H9 (cell line): ENCODE data around the gene PDGFRB. TPM values are rescaled to one million over a fixed set of nuclear protein-coding genes. Genes with fewer than 3 reads are reported as not detected.

Experiments used
- DNase-seq: peaks from one replicate; pipeline ENCODE4 v3.0.0-alpha.2; 2017
- H2AFZ ChIP-seq: one replicate; pipeline ENCODE4 v1.6.1; 2013; ENCODE audit warnings: mild to moderate bottlenecking, low read length, control low read depth, moderate library complexity
- H2AK5ac ChIP-seq: 2 replicates; pipeline ENCODE4 v1.6.1; 2013; ENCODE audit warnings: low read length, control low read depth, mixed read lengths; ENCODE audit not compliant: insufficient read length
- H2BK120ac ChIP-seq: one replicate; pipeline ENCODE4 v1.6.1; 2013; ENCODE audit warnings: low read depth, mild to moderate bottlenecking, low read length, control low read depth, inconsistent platforms; ENCODE audit not compliant: poor library complexity, severe bottlenecking
- H2BK12ac ChIP-seq: 2 replicates; pipeline ENCODE4 v1.6.1; 2013; ENCODE audit warnings: low read length, control low read depth, mixed read lengths, low read depth; ENCODE audit not compliant: insufficient read length
- H2BK15ac ChIP-seq: 2 replicates; pipeline ENCODE4 v1.6.1; 2013; ENCODE audit warnings: low read depth, low read length, control low read depth
- H2BK20ac ChIP-seq: one replicate; pipeline ENCODE4 v1.6.1; 2013; ENCODE audit warnings: low read depth, mild to moderate bottlenecking, low read length, control low read depth, inconsistent platforms; ENCODE audit not compliant: poor library complexity, severe bottlenecking
- H2BK5ac ChIP-seq: 2 replicates; pipeline ENCODE4 v1.6.1; 2013; ENCODE audit warnings: low read length, control low read depth, mixed read lengths; ENCODE audit not compliant: insufficient read length
- H3K14ac ChIP-seq: 2 replicates; pipeline ENCODE4 v1.6.1; 2013; ENCODE audit warnings: low read length, control low read depth; ENCODE audit not compliant: insufficient read depth
- H3K18ac ChIP-seq: 2 replicates; pipeline ENCODE4 v1.6.1; 2013; ENCODE audit warnings: low read depth, mild to moderate bottlenecking, mixed read lengths, low read length, control low read depth; ENCODE audit not compliant: insufficient read length
- H3K23ac ChIP-seq: 2 replicates; pipeline ENCODE4 v1.6.1; 2013; ENCODE audit warnings: low read length, control low read depth, mixed read lengths, low read depth; ENCODE audit not compliant: insufficient read length
- H3K23me2 ChIP-seq: 2 replicates; pipeline ENCODE4 v1.6.1; 2013; ENCODE audit warnings: low read depth, mild to moderate bottlenecking, mixed read lengths, low read length, control low read depth; ENCODE audit not compliant: insufficient read length, poor library complexity, severe bottlenecking
- H3K27ac ChIP-seq: 2 replicates; pipeline ENCODE4 v1.5.1; 2013; ENCODE audit warnings: low read length, control low read depth, mixed read lengths, low read depth; ENCODE audit not compliant: insufficient read length
- H3K27me3 ChIP-seq: 2 replicates; pipeline ENCODE4 v1.6.1; 2013; ENCODE audit warnings: low read length, control low read depth, inconsistent platforms; ENCODE audit not compliant: insufficient read depth
- H3K4ac ChIP-seq: 2 replicates; pipeline ENCODE4 v1.6.1; 2013; ENCODE audit warnings: low read depth, mild to moderate bottlenecking, control low read depth, inconsistent platforms, low read length, moderate library complexity
- H3K4me1 ChIP-seq: 2 replicates; pipeline ENCODE4 v1.6.1; 2013; ENCODE audit warnings: low read length, control low read depth, inconsistent platforms; ENCODE audit not compliant: insufficient read depth
- H3K4me2 ChIP-seq: 2 replicates; pipeline ENCODE4 v1.6.1; 2013; ENCODE audit warnings: low read length, control low read depth, mixed read lengths; ENCODE audit not compliant: insufficient read length, insufficient read depth
- H3K56ac ChIP-seq: 2 replicates; pipeline ENCODE4 v1.6.1; 2013; ENCODE audit warnings: low read depth, mild to moderate bottlenecking, mixed read lengths, low read length, control low read depth; ENCODE audit not compliant: insufficient read length
- H3K79me1 ChIP-seq: 2 replicates; pipeline ENCODE4 v1.6.1; 2013; ENCODE audit warnings: low read depth, mild to moderate bottlenecking, moderate library complexity, low read length, control low read depth, inconsistent platforms; ENCODE audit not compliant: insufficient read depth, poor library complexity, severe bottlenecking
- H3K79me2 ChIP-seq: 2 replicates; pipeline ENCODE4 v1.6.1; 2013; ENCODE audit warnings: low read length, control low read depth, inconsistent platforms; ENCODE audit not compliant: insufficient read depth
- H3K9ac ChIP-seq: 2 replicates; pipeline ENCODE4 v1.6.1; 2013; ENCODE audit warnings: low read length, control low read depth, mixed read lengths; ENCODE audit not compliant: insufficient read length; ENCODE audit errors: extremely low read depth
- H3K9me3 ChIP-seq: one replicate; pipeline ENCODE4 v1.6.1; 2013; ENCODE audit warnings: low read depth, low read length, inconsistent platforms; ENCODE audit not compliant: control insufficient read depth
- H3T11ph ChIP-seq: one replicate; pipeline ENCODE4 v1.6.1; 2013; ENCODE audit warnings: mild to moderate bottlenecking, low read length, control low read depth, inconsistent platforms
- H4K20me1 ChIP-seq: one replicate; pipeline ENCODE4 v1.6.1; 2013; ENCODE audit not compliant: control insufficient read depth, insufficient read length, insufficient read depth
- H4K5ac ChIP-seq: 2 replicates; pipeline ENCODE4 v1.6.1; 2013; ENCODE audit warnings: low read depth, mild to moderate bottlenecking, mixed read lengths, low read length, control low read depth; ENCODE audit not compliant: insufficient read length
- H4K8ac ChIP-seq: replicated peaks from 2 replicates; pipeline ENCODE4 v1.6.1; 2013; ENCODE audit warnings: low read length, control low read depth, mixed read lengths, low read depth; ENCODE audit not compliant: insufficient read length
- H4K91ac ChIP-seq: 2 replicates; pipeline ENCODE4 v1.6.1; 2013; ENCODE audit warnings: low read depth, mild to moderate bottlenecking, moderate library complexity, mixed read lengths, low read length, control low read depth; ENCODE audit not compliant: insufficient read length
- H3K27ac Mint-ChIP-seq, 3 experiments: 2 replicates in 2 of 3; 3 replicates in 1 of 3; pipeline ENCODE4 v1.8.0; 2020 to 2021; ENCODE audit warnings: mixed read lengths in 3 of 3, mild to moderate bottlenecking in 1 of 3, moderate library complexity in 1 of 3
- H3K27me3 Mint-ChIP-seq: 2 replicates; pipeline ENCODE4 v1.8.0; 2021; ENCODE audit warnings: low read depth, mild to moderate bottlenecking, moderate library complexity, mixed read lengths
- H3K36me3 Mint-ChIP-seq, 3 experiments: 2 replicates in 2 of 3; 3 replicates in 1 of 3; pipeline ENCODE4 v1.8.0; 2020 to 2021; ENCODE audit warnings: low read depth in 3 of 3, mixed read lengths in 3 of 3; ENCODE audit not compliant: insufficient read depth in 1 of 3
- H3K4me1 Mint-ChIP-seq, 2 experiments: 2 replicates each; pipeline ENCODE4 v1.8.0; 2020; ENCODE audit warnings: mixed read lengths in 2 of 2
- H3K4me3 Mint-ChIP-seq, 2 experiments: 2 replicates in 1 of 2; 3 replicates in 1 of 2; pipeline ENCODE4 v1.8.0; 2020 to 2021; ENCODE audit warnings: mild to moderate bottlenecking in 2 of 2, mixed read lengths in 2 of 2, moderate library complexity in 1 of 2
- H3K9me3 Mint-ChIP-seq, 2 experiments: 2 replicates in 1 of 2; 3 replicates in 1 of 2; pipeline ENCODE4 v1.8.0; 2020; ENCODE audit warnings: mild to moderate bottlenecking in 2 of 2, mixed read lengths in 2 of 2, moderate library complexity in 1 of 2
- CTCF ChIP-seq: fragments of 200-600 bp; sonication (generic); conservative IDR thresholded peaks from 3 replicates; pipeline ENCODE4 v1.8.0; 2021; ENCODE audit warnings: antibody characterized with exemption, mild to moderate bottlenecking
- WGBS: extraction: QIAGEN DNeasy Blood & Tissue Kit; methylation state at CpG from one replicate; pipeline ENCODE4 v1.1.7; 2013; ENCODE audit warnings: missing lambda C conversion rate, low lambda C conversion rate, mixed read lengths; ENCODE audit not compliant: insufficient read length; ENCODE audit errors: extremely low coverage; 5-methylcytosine and 5-hydroxymethylcytosine counted together
- total RNA-seq: library from RNA; stranded (reverse); gene quantifications from 2 replicates; pipeline ENCODE4 v1.2.1, GENCODE V29; 2021

The PDGFRB gene
- total RNA-seq, 1 experiment from 2014 or later, result 2.2 TPM

DNA sequence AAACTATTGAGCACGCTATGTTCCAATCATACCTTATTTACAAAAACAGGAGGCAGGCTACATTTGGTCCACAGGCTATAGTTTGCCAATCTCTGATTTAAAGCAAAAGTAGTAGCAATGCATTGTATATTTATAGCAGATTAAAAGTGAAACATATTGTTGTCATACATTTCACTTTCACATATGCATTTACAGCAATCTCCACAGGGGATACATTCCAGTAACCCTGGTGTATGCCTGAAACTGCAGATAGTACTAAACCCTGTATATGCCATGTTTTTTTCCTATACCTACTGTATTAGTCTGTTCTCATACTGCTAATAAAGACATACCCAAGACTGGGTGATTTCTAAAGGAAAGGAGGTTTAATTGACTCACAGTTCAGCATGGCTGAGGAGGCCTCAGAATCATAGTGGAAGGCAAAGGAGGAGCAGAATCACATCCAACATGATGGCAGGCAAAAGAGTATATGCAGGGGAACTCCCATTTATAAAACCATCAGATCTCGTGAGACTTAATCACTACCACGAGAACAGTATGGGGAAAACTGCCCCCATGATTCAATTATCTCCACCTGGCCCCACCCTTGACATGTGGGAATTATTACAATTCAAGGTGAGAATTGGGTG, 63.4 kb downstream of the PDGFRB start:
- Histone ChIP-seq H3K4ac (no peak overlapping the region), H3K56ac (no peak overlapping the region), H3K27ac (no peak overlapping the region), H2BK20ac (no peak overlapping the region), H2BK5ac (no peak overlapping the region), H3T11ph (no peak overlapping the region), H3K79me2 (no peaks in the 10 kb centered on the region), H3K9me3 (no peaks in the 10 kb centered on the region), H3K14ac (no peak overlapping the region), H4K91ac (no peak overlapping the region), H4K8ac (no peak overlapping the region), H2AFZ (no peak overlapping the region), H3K27me3 (no peaks in the 10 kb centered on the region), H3K23ac (no peak overlapping the region), H4K5ac (no peak overlapping the region), H3K9ac (no peak overlapping the region), H2AK5ac (no peak overlapping the region), H3K4me2 (no peak overlapping the region), H3K79me1 (no peaks in the 10 kb centered on the region), H3K23me2 (no peaks in the 10 kb centered on the region), H4K20me1 (no peaks in the 10 kb centered on the region), H2BK120ac (no peak overlapping the region), H2BK12ac (no peak overlapping the region), H2BK15ac (no peak overlapping the region), H3K18ac (no peak overlapping the region), H3K4me1 (no peaks in the 10 kb centered on the region)
- no peak overlapping the region for H3K27ac Mint-ChIP-seq
- H3K27me3 Mint-ChIP-seq, result peaks cover 22% of the 10 kb centered on the region
- no peaks in the 10 kb centered on the region for H3K4me1 Mint-ChIP-seq
- TF ChIP-seq CTCF, result no peak
- no peak for DNase-seq
- no CpG with 5 or more reads among the region's 3 CpGs for WGBS
- no peak overlapping the region for H3K4me3 Mint-ChIP-seq
- no peaks in the 10 kb centered on the region for H3K9me3 Mint-ChIP-seq
- H3K36me3 Mint-ChIP-seq, result no peaks in the 10 kb centered on the region
